ENCODE results near the gene ESYT2. TPM values are rescaled to one million over a fixed set of nuclear protein-coding genes. Genes with fewer than 3 reads are reported as not detected.

The ESYT2 gene
- total and polyA plus RNA-seq, 2 experiments from 2014 or later: 33.4 to 59.6 TPM

DNA sequence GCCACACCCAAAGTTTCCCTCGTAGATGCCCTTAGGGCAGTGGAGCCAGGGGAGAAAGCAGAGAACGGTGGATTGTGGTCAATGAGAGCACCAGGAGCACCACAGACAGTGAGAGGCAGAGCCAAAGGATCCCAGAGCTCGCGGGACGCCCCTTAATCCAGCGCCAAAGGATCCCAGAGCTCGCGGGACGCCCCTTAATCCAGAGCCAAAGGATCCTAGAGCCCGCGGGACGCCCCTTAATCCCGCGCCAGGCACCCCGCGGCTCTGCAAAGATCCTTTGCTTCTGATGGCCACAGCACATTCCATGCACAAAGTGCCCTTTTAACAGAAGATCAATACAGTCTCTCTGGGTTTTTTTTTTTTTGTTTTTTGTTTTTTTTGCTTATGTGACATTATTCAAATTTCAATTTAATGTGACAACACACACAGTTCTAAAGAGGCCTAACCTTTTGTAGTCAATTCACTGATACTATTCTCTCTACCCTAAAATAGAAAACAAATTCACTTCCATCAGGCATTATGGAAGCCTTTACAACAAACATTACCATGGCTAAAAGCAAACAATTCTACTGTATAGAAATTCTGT, 71.8 kb downstream of the ESYT2 start:
- no peaks in the 10 kb centered on the region for H3K36me3 ChIP-seq (replicated peaks; ENCODE audit: insufficient read depth, low read depth)
- H4K20me1 ChIP-seq (ENCODE audit: insufficient read depth, poor library complexity, severe bottlenecking): no peaks in the 10 kb centered on the region
- no peaks in the 10 kb centered on the region for H3K4me1 ChIP-seq (ENCODE audit: insufficient read depth)
- no peak for TF ChIP-seq CTCF (IDR thresholded peaks at IDR 0.05; ENCODE audit: poor library complexity)
- no peak for TF ChIP-seq EZH2phosphoT487 (IDR thresholded peaks at IDR 0.05; ENCODE audit: low read depth, severe bottlenecking, unreplicated experiment)
- no peak for TF ChIP-seq EZH2 (IDR thresholded peaks at IDR 0.05; ENCODE audit: borderline replicate concordance)
- no peaks in the 10 kb centered on the region for H3K9me2 ChIP-seq (replicated peaks; ENCODE audit: insufficient read depth)
- no peak overlapping the region for H3K4me3 ChIP-seq
- H3K27me3 ChIP-seq: no peaks in the 10 kb centered on the region
- H3K79me2 ChIP-seq: no peaks in the 10 kb centered on the region
- H2AFZ ChIP-seq: no peak overlapping the region
- H3K9me3 ChIP-seq (ENCODE audit: low read depth): no peaks in the 10 kb centered on the region
- no peak for DNase-seq (ENCODE audit: low spot score)
- H3K4me2 ChIP-seq: no peak overlapping the region
- H3K27ac ChIP-seq: no peak overlapping the region
- 97% methylated on average over 16 of the region's 16 CpGs for WGBS (ENCODE audit: low lambda C conversion rate, missing lambda C conversion rate)

GRCh38 chr7:158754746-158755444, 74.4 kb downstream of the ESYT2 start:
- TF ChIP-seq EZH2 (IDR thresholded peaks at IDR 0.05; ENCODE audit: borderline replicate concordance) (no peak), EZH2phosphoT487 (IDR thresholded peaks at IDR 0.05; ENCODE audit: low read depth, severe bottlenecking, unreplicated experiment) (no peak), CTCF (IDR thresholded peaks at IDR 0.05; ENCODE audit: poor library complexity) (no peak)
- Histone ChIP-seq H3K4me1 (ENCODE audit: insufficient read depth) (no peaks in the 10 kb centered on the region), H3K27me3 (no peaks in the 10 kb centered on the region), H3K27ac (no peak overlapping the region), H3K4me3 (no peak overlapping the region), H3K79me2 (no peaks in the 10 kb centered on the region), H3K4me2 (no peak overlapping the region), H3K9me2 (replicated peaks; ENCODE audit: insufficient read depth) (no peaks in the 10 kb centered on the region), H4K20me1 (ENCODE audit: insufficient read depth, poor library complexity, severe bottlenecking) (no peaks in the 10 kb centered on the region), H3K36me3 (replicated peaks; ENCODE audit: insufficient read depth, low read depth) (no peaks in the 10 kb centered on the region), H2AFZ (no peak overlapping the region), H3K9me3 (ENCODE audit: low read depth) (no peaks in the 10 kb centered on the region)
- no peak for DNase-seq (ENCODE audit: low spot score)
- WGBS (ENCODE audit: low lambda C conversion rate, missing lambda C conversion rate): 85% methylated on average over 11 of the region's 11 CpGs

GRCh38 chr7:158753900-158754299, 75.4 kb downstream of the ESYT2 start:
- no peak overlapping the region for H2AFZ ChIP-seq
- H4K20me1 ChIP-seq (ENCODE audit: insufficient read depth, poor library complexity, severe bottlenecking): no peaks in the 10 kb centered on the region
- no peak overlapping the region for H3K4me2 ChIP-seq
- no peak overlapping the region for H3K4me3 ChIP-seq
- TF ChIP-seq CTCF (IDR thresholded peaks at IDR 0.05; ENCODE audit: poor library complexity): no peak
- no peaks in the 10 kb centered on the region for H3K79me2 ChIP-seq
- WGBS (ENCODE audit: low lambda C conversion rate, missing lambda C conversion rate): 90% methylated on average over 5 of the region's 5 CpGs
- no peak for DNase-seq (ENCODE audit: low spot score)
- H3K9me3 ChIP-seq (ENCODE audit: low read depth): no peaks in the 10 kb centered on the region
- no peaks in the 10 kb centered on the region for H3K4me1 ChIP-seq (ENCODE audit: insufficient read depth)
- no peaks in the 10 kb centered on the region for H3K36me3 ChIP-seq (replicated peaks; ENCODE audit: insufficient read depth, low read depth)
- no peak overlapping the region for H3K27ac ChIP-seq
- no peaks in the 10 kb centered on the region for H3K9me2 ChIP-seq (replicated peaks; ENCODE audit: insufficient read depth)
- H3K27me3 ChIP-seq: no peaks in the 10 kb centered on the region

All from hepatocyte (in vitro differentiated cells).